Peyer's patch (tissue), 4 donors: ENCODE results near the gene ATG7. TPM values are rescaled to one million over a fixed set of nuclear protein-coding genes. Genes with fewer than 3 reads are reported as not detected.

Source experiments
- DNase-seq, 3 donors: peaks; one replicate each; pipeline ENCODE4 v3.0.0-alpha.2; 2017 to 2019
- H3K27ac ChIP-seq, 4 donors: fragments of 200-600 bp; sonication (generic); one replicate each; pipeline ENCODE4 v1.5.1; 2016 to 2019
- H3K27me3 ChIP-seq, 2 donors: fragments of 200-600 bp; sonication (generic); one replicate each; pipeline ENCODE4 v1.5.1; 2019
- H3K36me3 ChIP-seq, 3 donors: fragments of 200-600 bp; sonication (generic); one replicate each; pipeline ENCODE4 v1.5.1; 2016 to 2019
- H3K4me1 ChIP-seq, 4 donors: fragments of 200-600 bp; sonication (generic); one replicate each; pipeline ENCODE4 v1.5.1; 2016 to 2019
- H3K4me3 ChIP-seq, 4 donors: fragments of 200-600 bp; sonication (generic); 1 replicate in 3 of 4; 2 replicates in 1 of 4; pipeline ENCODE4 v1.5.1; 2016 to 2019; ENCODE audit warnings: mild to moderate bottlenecking in 1 of 4
- H3K9me3 ChIP-seq, 4 donors: fragments of 200-600 bp; sonication (generic); one replicate each; pipeline ENCODE4 v1.5.1; 2016 to 2019; ENCODE audit warnings: mild to moderate bottlenecking in 1 of 4
- POLR2A ChIP-seq, 2 donors: fragments of 450-650 bp; IDR thresholded peaks; one replicate each; pipeline ENCODE4 v1.5.1; 2017; ENCODE audit warnings: antibody characterized with exemption in 2 of 2, mild to moderate bottlenecking in 2 of 2, moderate library complexity in 2 of 2
- total RNA-seq, 4 donors: library from RNA; depleted of rRNA; stranded (reverse); fragments of >200 nt; gene quantifications; one replicate each; pipeline ENCODE4 v1.1.0, GENCODE V29; 2016
- TF ChIP-seq, protein P1 (sequence below), 6 experiments: fragments of 450-650 bp in 4 of 6; fragments of 200-600 bp in 2 of 6; sonication (generic) in 1 of 6; IDR thresholded peaks; one replicate each; pipeline ENCODE4 v1.5.1; 2017 to 2019; ENCODE audit warnings: antibody characterized with exemption in 6 of 6, mild to moderate bottlenecking in 3 of 6, moderate library complexity in 1 of 6

Gene ATG7
- total RNA-seq, 4 donors from 2014 or later: 45.2 to 126 (median 70.8) TPM

DNA sequence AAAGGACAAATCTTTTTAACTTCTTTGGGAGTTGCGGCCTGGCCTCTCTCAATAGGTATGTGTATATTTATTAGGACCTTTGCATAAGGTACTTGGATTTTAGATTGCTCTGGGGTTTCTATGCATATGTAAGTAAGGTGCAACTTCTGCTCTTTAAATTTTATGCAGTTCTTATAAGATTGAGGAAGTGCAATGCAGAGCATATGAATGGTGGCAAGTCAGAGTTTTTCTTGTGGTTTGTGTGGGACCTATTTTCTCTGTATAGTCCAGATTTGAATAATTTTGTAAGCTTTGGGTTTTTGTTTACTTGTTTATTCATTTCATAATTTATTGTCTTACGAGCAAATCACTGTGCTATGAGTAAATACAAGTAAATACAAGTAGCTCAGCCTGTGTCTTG is 101.5 kb downstream of the ATG7 start:
- H3K4me3 ChIP-seq: no peak overlapping the region
- H3K4me1 ChIP-seq: no peaks in the 10 kb centered on the region
- H3K27me3 ChIP-seq: no peaks in the 10 kb centered on the region
- no peak overlapping the region for H3K27ac ChIP-seq
- peaks cover 0 to 3% (median 0%) of the 10 kb centered on the region in 3 donors for H3K36me3 ChIP-seq
- TF ChIP-seq, protein P1, sequence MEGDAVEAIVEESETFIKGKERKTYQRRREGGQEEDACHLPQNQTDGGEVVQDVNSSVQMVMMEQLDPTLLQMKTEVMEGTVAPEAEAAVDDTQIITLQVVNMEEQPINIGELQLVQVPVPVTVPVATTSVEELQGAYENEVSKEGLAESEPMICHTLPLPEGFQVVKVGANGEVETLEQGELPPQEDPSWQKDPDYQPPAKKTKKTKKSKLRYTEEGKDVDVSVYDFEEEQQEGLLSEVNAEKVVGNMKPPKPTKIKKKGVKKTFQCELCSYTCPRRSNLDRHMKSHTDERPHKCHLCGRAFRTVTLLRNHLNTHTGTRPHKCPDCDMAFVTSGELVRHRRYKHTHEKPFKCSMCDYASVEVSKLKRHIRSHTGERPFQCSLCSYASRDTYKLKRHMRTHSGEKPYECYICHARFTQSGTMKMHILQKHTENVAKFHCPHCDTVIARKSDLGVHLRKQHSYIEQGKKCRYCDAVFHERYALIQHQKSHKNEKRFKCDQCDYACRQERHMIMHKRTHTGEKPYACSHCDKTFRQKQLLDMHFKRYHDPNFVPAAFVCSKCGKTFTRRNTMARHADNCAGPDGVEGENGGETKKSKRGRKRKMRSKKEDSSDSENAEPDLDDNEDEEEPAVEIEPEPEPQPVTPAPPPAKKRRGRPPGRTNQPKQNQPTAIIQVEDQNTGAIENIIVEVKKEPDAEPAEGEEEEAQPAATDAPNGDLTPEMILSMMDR (IDR thresholded peaks at IDR 0.05): no peak
- no peak for TF ChIP-seq POLR2A (IDR thresholded peaks at IDR 0.05)
- no peak for DNase-seq
- H3K9me3 ChIP-seq: no peaks in the 10 kb centered on the region

DNA sequence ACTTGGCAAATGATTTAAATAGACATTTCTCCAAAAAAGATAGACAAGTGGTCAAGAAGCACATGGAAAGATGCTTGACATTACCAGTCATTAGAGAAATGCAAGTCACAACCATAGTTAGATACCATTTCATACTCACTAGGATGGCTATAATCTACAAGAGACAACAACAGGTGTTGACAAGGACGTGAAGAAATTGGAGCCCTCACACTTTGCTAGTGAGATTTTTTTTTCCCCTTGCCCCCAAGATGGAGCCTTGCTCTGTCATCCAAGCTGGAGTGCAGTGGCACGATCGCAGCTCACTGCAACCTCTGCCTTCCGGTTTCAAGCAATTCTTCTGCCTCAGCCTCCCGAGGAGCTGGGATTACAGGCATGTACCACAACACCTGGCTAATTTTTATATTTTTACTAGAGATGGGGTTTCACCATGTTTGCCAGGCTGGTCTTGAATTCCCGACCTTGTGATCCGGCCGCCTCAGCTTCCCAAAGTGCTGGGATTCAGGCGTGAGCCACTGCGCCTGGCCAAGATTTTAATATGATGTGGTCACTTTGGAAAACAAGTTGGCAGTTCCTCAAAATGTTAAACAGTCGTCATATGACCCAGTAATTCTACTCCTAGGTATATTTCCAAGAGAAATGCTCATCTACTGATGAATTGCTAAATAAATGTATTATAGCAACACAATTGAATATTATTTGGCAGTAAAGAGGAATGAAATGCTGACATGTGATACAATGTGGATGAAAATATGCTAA is 103.3 kb downstream of the ATG7 start:
- TF ChIP-seq, protein P1 (IDR thresholded peaks at IDR 0.05): no peak
- no peak for TF ChIP-seq POLR2A (IDR thresholded peaks at IDR 0.05)
- H3K36me3 ChIP-seq: peaks cover 0 to 3% (median 0%) of the 10 kb centered on the region in 3 donors
- no peak overlapping the region for H3K27ac ChIP-seq

DNA sequence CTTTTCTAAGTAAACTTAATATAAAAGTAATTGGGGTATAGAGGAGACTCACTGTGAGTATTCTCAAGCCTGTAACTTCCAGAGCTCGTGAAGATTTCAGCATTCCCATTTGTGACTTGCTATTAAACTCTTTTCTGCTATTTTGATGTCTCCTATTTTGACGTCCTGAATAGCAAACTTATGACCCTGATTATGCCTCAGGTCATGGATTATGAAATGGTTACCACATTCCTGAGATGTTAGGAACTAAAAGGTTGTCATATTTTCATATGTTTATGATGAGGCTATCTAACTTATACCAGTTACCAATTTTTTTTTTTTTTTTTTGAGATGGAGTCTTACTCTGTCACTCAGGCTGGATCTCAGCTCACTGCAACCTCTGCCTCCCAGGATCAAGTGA is 105.5 kb downstream of the ATG7 start:
- H3K9me3 ChIP-seq: no peaks in the 10 kb centered on the region
- no peak overlapping the region for H3K27ac ChIP-seq
- H3K27me3 ChIP-seq: no peaks in the 10 kb centered on the region
- peaks cover 0 to 3% (median 0%) of the 10 kb centered on the region in 3 donors for H3K36me3 ChIP-seq
- no peak overlapping the region for H3K4me3 ChIP-seq
- no peak for DNase-seq
- H3K4me1 ChIP-seq: no peaks in the 10 kb centered on the region
- TF ChIP-seq, protein P1 (IDR thresholded peaks at IDR 0.05): no peak
- no peak for TF ChIP-seq POLR2A (IDR thresholded peaks at IDR 0.05)

More for the DNA sequence above, 103.3 kb downstream of the ATG7 start:
- no peaks in the 10 kb centered on the region for H3K9me3 ChIP-seq
- no peak for DNase-seq
- no peaks in the 10 kb centered on the region for H3K4me1 ChIP-seq
- no peaks in the 10 kb centered on the region for H3K27me3 ChIP-seq
- no peak overlapping the region for H3K4me3 ChIP-seq

DNA sequence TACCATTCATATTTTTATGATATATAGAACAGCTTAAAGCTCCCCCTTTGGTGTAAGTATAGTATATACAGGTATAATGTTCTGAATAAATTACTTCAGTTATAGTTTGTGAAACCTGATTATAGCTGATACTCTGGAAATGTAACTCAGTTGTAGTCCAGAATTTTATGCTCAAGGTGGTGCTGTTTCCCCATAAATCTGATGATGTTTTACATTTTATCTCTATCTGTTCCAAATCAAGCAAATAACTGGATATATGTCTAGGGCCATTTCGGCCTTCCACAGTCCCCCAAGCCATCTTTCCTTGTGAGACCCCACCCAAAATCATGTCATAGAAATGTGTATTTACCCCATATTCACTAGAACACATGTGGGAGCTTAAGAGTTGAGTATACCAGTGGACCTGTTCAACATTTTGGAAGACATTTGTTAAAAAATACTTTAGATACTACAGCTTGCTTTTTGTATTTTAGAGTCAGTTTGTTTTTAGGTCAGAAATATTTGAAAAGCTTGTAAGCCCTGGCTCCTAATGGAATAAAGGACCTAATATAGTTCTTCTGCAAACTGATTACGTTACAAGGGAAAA is 107.1 kb downstream of the ATG7 start:
- Histone ChIP-seq H3K4me3 (no peak overlapping the region), H3K27ac (peak overlapping the region in 1 of 4 donors; percentile 10)
- DNase-seq: no peak

DNA sequence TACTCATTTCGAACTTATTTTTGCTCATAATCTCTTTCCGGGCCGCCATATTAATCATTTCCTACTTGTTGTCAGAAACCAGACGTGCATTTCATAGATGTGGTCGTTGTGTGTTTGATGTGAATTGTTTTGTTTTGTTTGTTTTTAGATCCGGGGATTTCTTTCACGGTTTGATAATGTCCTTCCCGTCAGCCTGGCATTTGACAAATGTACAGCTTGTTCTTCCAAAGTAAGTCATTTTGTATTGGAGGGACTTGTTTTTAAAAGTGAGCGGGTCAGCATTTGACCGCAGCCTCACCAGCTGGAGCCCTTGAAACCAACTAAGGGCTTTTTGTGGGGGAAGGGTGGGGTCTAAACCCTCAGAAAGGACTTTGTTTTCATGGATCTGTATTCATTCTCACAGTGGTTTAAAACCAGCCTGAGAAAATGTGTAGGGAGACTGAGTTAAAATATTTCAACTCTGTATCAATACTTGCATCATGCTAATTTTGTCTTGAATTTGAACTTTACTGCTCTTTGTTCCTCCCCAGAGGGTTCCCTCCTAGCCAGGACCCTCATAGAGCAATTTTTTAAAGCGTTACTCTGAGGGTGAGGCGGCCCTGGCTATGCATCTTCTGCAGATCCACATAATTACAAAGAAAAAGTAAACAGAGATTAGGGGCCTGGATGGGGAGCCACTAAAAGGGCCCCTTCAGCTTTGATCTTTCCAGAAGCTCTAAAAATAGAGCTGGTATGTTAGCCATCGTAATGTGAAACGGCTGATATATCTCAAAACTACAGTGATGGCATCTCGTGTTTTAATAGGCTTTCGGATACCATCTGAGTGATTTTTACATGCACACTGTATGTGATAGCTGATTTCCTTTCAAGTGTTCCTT is 107.9 kb downstream of the ATG7 start:
- peak overlapping the region in 2 of 4 donors; percentile 10 to 27 for H3K27ac ChIP-seq
- no peak for DNase-seq
- H3K4me3 ChIP-seq: no peak overlapping the region
- no peaks in the 10 kb centered on the region for H3K27me3 ChIP-seq
- no peaks in the 10 kb centered on the region for H3K4me1 ChIP-seq
- TF ChIP-seq, protein P1 (IDR thresholded peaks at IDR 0.05): no peak
- TF ChIP-seq POLR2A (IDR thresholded peaks at IDR 0.05): no peak
- H3K36me3 ChIP-seq: no peaks in the 10 kb centered on the region
- no peaks in the 10 kb centered on the region for H3K9me3 ChIP-seq

More for the DNA sequence above, 107.1 kb downstream of the ATG7 start:
- H3K27me3 ChIP-seq: no peaks in the 10 kb centered on the region
- no peaks in the 10 kb centered on the region for H3K4me1 ChIP-seq
- H3K36me3 ChIP-seq: no peaks in the 10 kb centered on the region
- H3K9me3 ChIP-seq: no peaks in the 10 kb centered on the region
- no peak for TF ChIP-seq POLR2A (IDR thresholded peaks at IDR 0.05)
- TF ChIP-seq, protein P1 (IDR thresholded peaks at IDR 0.05): peak in 5 of 6 experiments; percentile 14 to 85 (median 76)
